ENCODE results near the gene LMCD1.

LMCD1 gene, protein sequence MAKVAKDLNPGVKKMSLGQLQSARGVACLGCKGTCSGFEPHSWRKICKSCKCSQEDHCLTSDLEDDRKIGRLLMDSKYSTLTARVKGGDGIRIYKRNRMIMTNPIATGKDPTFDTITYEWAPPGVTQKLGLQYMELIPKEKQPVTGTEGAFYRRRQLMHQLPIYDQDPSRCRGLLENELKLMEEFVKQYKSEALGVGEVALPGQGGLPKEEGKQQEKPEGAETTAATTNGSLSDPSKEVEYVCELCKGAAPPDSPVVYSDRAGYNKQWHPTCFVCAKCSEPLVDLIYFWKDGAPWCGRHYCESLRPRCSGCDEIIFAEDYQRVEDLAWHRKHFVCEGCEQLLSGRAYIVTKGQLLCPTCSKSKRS

GRCh38 chr3:8501371-8502131, at the start of gene LMCD1:
TSS of gene LMCD1 (plus strand) at chr3:8501823. CDS start at chr3:8501939, 116 bp downstream.
- no peak for DNase-seq

- no peak for DNase-seq
Measured at GRCh38 chr3:8452112-8452511, 49.5 kb upstream of the LMCD1 start.

DNA sequence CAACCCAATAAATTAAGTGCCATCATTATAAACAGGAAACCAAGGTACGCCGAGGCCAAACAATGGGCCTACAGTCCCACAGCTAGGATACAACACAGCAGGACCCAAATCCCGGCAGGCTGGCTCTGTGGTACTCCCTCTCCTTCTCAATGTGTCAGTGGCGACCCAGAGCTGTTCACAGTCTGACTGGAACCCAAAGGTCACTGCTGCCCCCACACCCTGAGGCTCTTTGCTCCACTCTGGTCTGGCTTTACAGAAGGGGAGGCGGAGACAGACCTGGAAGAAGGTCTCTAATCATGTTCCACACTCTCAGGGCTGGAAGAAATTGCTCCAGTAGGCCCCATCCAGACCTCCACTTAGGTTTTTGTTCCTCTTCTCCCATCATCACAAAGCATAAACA, 48.5 kb upstream of the LMCD1 start:
- DNase-seq, result no peak

GRCh38 chr3:8455526-8456411, 45.9 kb upstream of the LMCD1 start:
- DNase-seq, result no peak

GRCh38 chr3:8456412-8456811, 45.2 kb upstream of the LMCD1 start:
- no peak for DNase-seq

- DNase-seq, result no peak
Measured at GRCh38 chr3:8457039-8457438, 44.6 kb upstream of the LMCD1 start.

DNA sequence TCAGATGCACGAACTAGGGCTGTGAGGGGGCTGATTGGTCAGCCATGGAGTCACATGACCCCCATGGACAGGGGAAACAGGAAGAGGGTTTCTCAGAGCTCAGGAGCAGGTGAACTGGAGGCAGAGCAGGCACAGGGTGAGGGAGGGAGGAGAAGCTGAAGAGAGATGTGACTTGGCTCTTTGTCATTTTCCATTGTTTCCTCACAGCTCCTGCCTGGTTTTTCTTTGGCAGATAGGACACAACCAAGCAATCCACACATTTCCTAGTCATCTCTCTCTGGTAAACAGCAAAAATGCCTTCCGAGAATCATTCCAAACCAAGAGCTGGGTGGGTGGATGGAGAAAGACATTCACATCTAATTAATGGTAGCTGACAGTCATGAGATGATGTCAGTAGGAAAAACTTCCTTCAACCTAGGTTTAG, 43.4 kb upstream of the LMCD1 start:
- DNase-seq, result no peak

DNA sequence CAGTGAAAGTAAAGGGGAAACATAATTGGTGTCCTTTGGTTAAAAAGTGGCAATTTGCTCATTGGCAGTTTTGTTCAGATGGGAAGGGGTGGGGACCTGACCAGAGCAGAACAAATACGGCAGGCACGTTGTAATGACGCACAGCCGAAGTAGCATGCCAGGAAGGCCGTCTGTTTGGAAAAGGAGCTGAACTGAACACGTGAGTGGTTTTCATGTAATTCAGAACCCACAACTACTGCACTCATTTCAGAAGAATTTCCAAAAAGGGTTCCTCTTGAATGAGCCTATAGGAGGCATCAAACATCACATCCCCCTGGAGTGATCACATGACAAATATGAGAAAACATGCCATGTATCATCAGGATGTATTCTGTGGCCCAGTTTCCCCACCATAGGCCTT, 42.9 kb upstream of the LMCD1 start:
- no peak for DNase-seq

DNA sequence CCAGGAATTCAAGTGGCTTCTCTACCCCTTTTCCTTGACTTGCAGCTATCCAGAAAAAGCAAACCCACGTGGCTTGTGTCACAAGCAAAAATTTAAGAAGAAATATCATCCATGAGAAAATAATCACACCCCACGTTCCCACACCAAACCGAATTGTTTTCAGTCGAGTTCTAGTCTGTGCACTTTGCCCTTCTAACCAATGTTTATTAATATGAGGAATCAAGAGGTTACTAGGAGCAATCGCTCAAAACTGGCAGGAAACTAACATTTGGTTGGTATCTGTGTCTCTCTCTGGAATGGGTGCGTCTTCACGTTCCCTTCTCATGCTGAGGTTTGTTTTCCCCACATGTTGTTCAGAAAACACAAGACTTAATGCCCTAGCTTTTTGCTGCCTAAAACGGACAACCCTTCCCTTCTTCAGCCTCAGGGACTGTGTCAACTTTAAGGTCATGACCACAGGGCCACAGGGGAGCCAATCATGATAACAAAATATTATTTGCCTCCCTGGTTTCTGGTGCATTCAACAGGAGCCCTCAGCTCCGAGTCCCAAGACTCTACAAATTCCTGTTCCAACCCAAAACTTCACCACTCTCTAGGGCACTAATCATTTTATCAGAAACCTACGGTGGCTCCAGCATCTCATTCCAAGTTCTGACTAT, 41.4 kb upstream of the LMCD1 start:
- no peak for DNase-seq

DNA sequence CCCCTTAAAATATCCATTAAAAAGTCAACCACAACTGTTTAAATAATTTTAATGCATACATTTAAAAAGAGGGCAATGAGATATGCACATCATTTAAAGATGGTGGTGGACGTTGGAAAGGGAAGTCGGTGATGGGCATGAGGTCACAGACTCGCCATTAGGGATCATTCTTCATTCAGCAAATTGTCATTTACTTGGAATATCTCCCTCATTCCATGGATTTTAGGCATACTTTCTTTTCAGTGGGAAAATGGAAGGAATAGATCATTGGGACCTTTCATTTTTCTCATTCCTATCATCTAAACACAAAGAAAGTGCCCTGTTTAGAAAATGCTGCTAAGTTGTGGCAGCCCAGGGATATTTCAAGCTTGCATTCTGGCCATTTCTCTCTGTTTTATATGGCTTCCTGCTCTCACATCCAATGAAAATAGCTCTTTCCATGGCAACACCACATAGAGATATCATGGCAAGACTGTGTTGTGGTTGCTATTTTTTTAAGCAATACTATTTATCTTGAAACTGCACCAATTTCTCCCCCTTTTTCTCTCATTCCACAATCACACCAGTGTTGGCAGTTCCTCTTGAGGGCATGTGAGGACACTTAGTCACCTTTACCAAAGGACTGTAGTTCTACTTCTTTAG, 40.7 kb upstream of the LMCD1 start:
- DNase-seq, result no peak

- no peak for DNase-seq
Measured at GRCh38 chr3:8464668-8465067, 37.0 kb upstream of the LMCD1 start.

- no peak for DNase-seq
Measured at GRCh38 chr3:8466526-8466925, 35.1 kb upstream of the LMCD1 start.

- no peak for DNase-seq
Measured at GRCh38 chr3:8470801-8471200, 30.8 kb upstream of the LMCD1 start.

DNA sequence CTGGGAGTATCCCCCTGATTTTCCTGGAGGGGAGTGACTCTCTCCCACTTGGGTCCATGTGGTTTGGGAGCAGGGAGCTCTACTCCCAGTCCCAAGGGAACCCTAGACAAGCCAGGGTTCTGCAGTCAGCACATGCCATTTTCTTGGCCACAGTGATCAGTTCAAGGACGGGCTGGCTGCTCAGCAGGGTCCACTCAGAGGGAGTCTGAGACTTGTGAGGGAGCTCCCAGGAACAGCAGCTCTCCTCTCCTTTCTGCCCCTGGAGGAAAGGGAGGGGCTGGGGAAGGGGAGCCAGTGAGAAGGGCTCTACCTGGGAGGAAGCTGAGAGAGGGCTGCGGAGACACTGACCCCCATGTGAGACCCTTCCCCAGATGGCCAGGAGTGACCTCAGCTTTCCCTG, 29.1 kb upstream of the LMCD1 start:
- no peak for DNase-seq

GRCh38 chr3:8473029-8473428, 28.6 kb upstream of the LMCD1 start:
- DNase-seq, result no peak

- no peak for DNase-seq
Measured at GRCh38 chr3:8473990-8474389, 27.6 kb upstream of the LMCD1 start.

DNA sequence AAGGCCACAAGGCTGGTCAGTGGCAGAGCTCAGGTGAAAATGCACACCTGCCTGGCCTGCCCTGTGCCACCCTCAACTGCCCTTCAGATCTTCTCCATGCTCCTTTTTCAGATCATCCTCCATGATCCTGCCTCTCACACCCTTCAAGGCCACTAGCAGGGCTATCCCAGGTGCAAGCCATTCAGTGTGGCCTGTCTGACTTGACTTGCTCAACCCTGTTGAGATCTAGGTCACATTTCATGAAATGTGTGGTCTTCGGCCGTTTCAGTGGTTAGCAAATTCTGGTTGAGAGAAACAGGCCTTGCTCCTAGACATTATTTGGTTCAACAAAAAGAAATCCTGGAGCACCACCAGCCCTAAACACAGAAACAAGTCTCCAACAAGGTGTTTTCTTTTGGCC, 26.6 kb upstream of the LMCD1 start:
- no peak for DNase-seq

GRCh38 chr3:8480699-8481098, 20.9 kb upstream of the LMCD1 start:
- DNase-seq, result no peak

GRCh38 chr3:8481380-8481779, 20.2 kb upstream of the LMCD1 start:
- DNase-seq, result no peak

- no peak for DNase-seq
Measured at GRCh38 chr3:8482263-8482662, 19.4 kb upstream of the LMCD1 start.

GRCh38 chr3:8482960-8483665, 18.5 kb upstream of the LMCD1 start:
- DNase-seq, result no peak

Measured in SIG-M5 (cell line).